ENCODE measurements around the gene CDH5.

DNA sequence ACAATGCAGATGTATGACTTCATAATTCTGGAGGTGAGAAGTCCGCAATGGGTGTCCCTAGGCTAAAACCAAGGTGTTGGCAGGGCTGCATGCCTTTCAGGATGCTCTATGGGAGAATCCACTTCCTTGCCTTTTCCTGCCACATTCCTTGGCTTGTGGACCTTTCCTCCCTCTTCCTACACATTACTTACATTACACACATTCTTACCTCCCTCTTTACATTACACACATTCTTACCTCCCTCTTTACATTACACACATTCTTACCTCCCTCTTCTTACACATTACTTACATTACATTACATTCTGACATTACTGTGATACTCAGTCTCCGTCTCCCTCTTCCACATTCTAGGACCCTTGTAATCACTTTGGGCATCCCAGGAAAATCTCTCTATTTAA is 14.2 kb upstream of the CDH5 start:
- TF ChIP-seq TAF1 (conservative IDR thresholded peaks at IDR 0.05) (no peak), JUND (IDR thresholded peaks at IDR 0.05) (no peak), RXRA (IDR thresholded peaks at IDR 0.05) (no peak), FOXA2 (IDR thresholded peaks at IDR 0.05) (no peak), HNF4G (IDR thresholded peaks at IDR 0.05) (no peak)
- TF ChIP-seq, protein P1, sequence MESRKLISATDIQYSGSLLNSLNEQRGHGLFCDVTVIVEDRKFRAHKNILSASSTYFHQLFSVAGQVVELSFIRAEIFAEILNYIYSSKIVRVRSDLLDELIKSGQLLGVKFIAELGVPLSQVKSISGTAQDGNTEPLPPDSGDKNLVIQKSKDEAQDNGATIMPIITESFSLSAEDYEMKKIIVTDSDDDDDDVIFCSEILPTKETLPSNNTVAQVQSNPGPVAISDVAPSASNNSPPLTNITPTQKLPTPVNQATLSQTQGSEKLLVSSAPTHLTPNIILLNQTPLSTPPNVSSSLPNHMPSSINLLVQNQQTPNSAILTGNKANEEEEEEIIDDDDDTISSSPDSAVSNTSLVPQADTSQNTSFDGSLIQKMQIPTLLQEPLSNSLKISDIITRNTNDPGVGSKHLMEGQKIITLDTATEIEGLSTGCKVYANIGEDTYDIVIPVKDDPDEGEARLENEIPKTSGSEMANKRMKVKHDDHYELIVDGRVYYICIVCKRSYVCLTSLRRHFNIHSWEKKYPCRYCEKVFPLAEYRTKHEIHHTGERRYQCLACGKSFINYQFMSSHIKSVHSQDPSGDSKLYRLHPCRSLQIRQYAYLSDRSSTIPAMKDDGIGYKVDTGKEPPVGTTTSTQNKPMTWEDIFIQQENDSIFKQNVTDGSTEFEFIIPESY (IDR thresholded peaks at IDR 0.05): no peak
- TF ChIP-seq, protein P2, sequence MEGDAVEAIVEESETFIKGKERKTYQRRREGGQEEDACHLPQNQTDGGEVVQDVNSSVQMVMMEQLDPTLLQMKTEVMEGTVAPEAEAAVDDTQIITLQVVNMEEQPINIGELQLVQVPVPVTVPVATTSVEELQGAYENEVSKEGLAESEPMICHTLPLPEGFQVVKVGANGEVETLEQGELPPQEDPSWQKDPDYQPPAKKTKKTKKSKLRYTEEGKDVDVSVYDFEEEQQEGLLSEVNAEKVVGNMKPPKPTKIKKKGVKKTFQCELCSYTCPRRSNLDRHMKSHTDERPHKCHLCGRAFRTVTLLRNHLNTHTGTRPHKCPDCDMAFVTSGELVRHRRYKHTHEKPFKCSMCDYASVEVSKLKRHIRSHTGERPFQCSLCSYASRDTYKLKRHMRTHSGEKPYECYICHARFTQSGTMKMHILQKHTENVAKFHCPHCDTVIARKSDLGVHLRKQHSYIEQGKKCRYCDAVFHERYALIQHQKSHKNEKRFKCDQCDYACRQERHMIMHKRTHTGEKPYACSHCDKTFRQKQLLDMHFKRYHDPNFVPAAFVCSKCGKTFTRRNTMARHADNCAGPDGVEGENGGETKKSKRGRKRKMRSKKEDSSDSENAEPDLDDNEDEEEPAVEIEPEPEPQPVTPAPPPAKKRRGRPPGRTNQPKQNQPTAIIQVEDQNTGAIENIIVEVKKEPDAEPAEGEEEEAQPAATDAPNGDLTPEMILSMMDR (IDR thresholded peaks at IDR 0.05; ENCODE audit: low read depth, low read length, missing input control): no peak
- TF ChIP-seq, protein P3, sequence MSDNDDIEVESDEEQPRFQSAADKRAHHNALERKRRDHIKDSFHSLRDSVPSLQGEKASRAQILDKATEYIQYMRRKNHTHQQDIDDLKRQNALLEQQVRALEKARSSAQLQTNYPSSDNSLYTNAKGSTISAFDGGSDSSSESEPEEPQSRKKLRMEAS (IDR thresholded peaks at IDR 0.05): no peak
- TF ChIP-seq, protein P4, sequence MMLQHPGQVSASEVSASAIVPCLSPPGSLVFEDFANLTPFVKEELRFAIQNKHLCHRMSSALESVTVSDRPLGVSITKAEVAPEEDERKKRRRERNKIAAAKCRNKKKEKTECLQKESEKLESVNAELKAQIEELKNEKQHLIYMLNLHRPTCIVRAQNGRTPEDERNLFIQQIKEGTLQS (IDR thresholded peaks at IDR 0.05): no peak
